HG03175 (cell line): ENCODE measurements around the gene AKAP1.

Experiments
- ATAC-seq: cut with Tn5 transposase; IDR thresholded peaks from one replicate; pipeline ENCODE4 v1.9.1; 2021; ENCODE audit warnings: mild to moderate bottlenecking, moderate library complexity; ENCODE audit not compliant: unreplicated experiment

Gene AKAP1

DNA sequence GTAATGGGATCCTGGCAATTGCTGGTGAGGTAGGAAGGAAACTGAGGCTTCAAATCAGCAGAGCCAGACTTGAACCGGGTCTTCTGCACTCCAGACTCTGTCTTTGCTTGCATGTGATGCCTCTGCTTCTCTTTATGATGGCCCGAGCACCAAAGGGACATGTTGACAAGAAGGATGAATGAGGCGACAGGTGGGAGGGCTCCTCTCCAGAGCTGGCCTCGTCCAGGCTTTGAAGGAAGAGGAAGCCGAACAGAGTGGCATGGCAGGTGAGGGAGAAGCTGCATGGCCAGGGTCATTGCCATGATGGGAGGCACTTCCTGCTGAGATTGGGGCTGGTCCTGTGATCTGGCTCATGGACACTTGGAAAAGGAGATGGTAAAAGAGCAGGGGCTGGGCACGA is 40.8 kb downstream of the AKAP1 start:
- ATAC-seq: no peak

GRCh38 chr17:57130708-57131461 is 45.8 kb downstream of the AKAP1 start:
- ATAC-seq: no peak

DNA sequence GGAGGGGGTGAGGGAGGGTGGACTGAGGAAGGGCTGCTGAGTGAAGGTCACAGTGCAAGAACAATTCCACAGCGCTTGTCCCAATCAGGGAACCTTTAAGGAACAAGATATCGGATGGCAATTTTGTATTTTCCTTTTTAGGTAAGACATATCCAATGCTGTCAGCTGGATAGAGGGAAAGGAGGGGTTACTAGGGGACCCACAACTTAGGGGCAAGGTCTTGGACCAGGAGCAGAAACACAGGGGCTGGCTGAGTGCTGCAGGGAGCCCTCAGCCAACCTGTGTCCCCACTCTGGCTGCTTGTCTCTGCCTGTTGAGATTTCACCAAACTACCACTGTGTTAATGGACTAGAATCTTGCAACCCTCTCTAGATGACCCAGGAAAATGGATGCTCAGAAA is 47.6 kb downstream of the AKAP1 start:
- no peak for ATAC-seq

- ATAC-seq: no peak
Observed at GRCh38 chr17:57133486-57133885, 48.4 kb downstream of the AKAP1 start.

GRCh38 chr17:57135026-57135788 is 50.2 kb downstream of the AKAP1 start:
- no peak for ATAC-seq

- no peak for ATAC-seq
Observed at GRCh38 chr17:57135789-57136291, 50.8 kb downstream of the AKAP1 start.

DNA sequence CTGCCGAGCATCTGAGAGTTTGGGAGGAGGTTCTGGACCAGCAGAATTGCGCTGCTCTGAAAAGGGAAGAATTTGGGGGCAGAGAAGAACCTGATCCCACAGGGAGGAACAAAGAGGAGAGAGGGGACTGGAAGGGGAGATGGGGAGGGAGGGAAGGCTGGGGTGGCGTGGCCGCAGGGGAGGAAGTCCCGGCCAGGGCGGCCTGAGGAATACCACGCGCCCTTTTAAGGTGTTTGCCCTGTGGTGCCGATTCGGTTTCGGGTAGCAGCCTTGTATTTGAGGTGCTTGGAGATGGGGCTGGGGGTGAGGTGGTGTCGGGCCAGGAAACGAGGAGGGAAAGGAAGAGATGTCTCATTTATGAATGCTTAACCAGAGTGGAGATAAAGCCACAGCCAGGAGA is 51.3 kb downstream of the AKAP1 start:
- ATAC-seq: no peak

DNA sequence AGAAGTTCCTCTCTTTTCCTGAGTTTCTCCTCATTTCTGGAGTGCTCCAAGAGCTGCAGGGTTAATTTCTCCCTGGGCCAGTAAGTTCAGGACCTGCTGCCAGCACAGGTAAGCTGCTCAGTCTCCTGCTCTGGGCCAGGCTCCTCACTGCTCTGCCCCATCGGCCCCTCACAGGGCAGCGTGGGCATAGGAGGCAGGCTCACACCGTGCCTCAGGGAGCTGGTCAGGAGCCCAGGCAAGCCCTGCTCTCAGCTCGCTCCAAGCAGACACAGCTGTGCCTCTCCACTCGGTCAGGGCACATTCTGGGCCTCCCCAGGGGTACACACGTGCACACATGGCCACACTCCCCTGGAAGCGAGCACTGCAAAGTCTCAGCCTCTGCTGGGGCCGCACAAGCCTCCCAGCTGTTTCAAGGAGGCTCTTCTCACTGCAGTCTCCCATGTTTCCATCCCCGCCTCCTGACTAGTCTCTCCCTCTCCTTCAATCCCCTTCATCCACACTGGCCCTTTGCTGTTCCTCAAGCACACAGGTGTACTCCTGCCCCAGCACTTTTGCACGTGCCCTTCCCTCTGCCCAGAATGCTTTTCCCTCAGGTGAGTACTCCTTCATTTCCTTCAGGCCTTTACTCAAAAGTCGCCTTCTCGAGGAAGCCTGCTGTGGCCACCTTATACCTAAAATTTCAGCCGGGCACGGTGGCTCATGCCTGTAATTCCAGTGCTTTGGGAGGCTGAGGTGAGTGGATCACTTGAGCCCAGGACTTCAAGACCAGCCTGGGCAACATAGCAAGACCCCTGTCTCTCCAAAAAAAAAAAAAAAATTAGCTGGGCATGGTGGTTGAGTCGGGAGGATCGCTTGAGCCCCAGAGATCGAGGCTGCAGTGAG is 53.2 kb downstream of the AKAP1 start:
- ATAC-seq: no peak

DNA sequence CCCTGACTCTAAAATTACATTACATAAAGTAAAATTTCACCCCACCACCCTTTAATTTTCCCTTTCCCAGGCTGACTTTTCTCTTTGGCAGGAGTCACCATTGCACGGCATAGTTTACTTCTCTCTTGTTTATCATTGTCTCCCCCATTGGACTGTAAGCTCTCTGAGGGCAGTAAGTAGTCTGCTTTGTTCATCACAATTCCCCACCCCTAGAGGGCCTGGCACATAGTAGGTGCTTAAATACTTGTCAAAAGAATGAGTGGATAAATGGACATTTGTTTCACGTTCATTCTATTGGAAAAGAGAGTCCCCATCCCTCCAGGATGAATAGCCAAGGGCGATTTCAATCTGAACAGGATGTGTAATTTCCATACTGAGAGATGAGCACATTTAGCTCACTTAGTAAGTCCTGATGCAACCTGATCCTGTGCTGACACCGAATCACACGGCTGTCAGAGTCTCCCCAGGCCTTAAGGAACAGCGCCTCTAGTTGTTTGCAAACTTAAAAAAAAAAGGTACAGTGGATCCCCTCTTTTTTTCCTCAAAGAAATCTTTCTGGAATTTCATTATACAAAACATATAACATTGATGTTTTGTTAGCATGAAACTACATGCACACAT is 54.0 kb downstream of the AKAP1 start:
- no peak for ATAC-seq

DNA sequence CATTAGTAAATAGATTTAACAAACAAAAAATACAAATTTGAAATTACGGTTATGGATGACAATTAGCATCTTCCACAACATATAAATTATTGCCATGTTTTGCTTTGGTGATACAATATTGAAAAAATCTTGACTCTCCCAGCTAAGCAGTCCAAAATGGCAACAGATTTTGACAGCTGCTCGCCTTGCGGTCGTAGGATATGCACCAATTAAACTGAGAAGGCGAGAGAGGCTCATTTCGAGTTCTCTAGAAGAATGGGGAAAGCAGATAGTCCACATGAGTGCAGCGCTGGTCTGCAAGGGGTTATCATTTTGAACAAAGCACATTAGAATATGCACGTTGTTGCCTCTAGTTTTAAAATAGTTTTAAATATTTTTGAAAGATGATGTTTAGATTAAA is 55.3 kb downstream of the AKAP1 start:
- no peak for ATAC-seq

GRCh38 chr17:57142925-57143324 is 57.9 kb downstream of the AKAP1 start:
- ATAC-seq: no peak

- no peak for ATAC-seq
Observed at GRCh38 chr17:57143361-57143760, 58.3 kb downstream of the AKAP1 start.

- no peak for ATAC-seq
Observed at GRCh38 chr17:57143919-57144318, 58.9 kb downstream of the AKAP1 start.

GRCh38 chr17:57144567-57144966 is 59.5 kb downstream of the AKAP1 start:
- no peak for ATAC-seq

- ATAC-seq: no peak
Observed at GRCh38 chr17:57145347-57145746, 60.3 kb downstream of the AKAP1 start.

DNA sequence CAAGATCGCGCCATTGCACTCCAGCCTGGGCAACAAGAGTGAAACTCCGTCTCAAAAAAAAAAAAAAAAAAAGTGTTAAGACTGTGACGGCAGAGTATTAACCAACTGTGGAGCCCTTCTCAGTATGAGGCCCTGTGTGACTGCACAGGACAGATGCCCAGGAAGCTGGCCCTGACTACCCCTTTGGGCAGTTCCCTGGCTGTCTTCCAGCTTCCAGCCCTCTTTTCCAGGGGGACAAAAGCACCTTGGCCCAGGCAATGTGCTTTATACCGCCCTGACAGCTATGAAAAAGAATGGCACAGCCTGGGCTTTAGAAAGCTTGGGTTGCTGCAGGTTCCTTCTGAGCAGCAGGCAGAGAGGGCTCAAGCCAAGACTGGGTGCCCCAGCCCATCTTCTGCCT is 61.2 kb downstream of the AKAP1 start:
- ATAC-seq: no peak

DNA sequence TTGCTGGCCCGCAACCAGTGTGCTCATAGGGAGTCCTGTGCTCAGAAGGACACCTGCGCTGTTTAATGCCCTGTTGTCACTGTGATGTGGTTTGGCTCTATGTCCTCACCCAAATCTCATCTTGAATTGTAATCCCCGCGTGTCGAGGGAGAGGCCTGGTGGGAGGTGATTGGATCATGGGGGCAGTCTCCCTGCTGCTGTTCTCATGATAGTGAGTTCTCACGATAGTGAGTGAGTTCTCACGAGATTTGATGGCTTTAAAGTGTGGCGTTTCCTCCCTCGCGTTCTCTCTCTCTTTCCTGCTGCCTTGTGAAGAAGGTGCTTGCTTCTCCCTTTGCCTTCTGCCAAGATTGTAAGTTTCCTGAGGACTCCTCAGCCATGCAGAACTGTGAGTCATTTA is 66.8 kb downstream of the AKAP1 start:
- ATAC-seq: no peak

DNA sequence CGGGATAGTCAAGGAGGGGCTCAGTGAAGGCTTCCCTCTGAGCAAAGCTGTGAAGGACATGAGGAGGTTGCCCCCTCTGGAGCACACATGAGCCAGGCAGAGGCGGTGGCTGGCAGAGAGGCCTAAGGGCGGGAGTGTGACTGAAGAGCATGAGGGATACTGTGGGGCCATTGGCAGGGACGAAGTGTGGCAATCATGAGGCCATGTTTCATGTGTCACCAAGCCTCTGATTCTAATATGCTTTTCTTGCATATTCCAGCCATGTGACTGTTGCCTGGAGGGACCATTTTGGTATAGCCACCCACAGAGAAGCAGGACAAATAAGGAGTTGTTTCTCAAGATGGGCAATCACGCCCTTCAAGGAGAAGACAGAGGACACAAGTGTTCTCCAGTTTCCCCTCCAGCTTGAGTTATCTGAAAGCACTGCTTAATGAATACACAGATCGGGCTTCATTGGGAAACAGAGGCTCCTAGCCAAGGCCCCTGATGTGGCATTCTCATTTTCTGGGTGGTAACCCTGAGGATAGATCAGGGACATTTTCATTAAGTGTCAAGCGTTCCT is 68.0 kb downstream of the AKAP1 start:
- ATAC-seq: no peak

GRCh38 chr17:57154921-57155320 is 69.9 kb downstream of the AKAP1 start:
- ATAC-seq: no peak

DNA sequence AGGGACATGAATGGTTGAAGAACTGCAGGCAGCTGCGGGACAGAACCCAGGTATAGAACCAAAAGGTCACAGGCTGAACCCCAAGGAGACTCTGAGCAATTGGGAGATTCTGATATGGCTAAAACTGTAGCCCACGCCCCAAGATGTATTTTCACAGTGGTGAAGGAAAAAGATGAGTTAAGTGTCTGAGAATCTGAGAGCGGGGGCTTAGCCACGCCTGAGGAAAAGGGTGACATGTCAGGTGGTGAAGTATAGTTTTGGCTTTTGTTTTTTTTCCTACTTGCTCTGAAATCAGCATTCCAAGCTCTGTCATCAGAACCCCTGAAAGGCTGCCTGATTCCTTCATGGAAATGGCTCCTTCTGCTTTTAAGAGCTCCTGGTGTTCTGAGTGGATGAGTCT is 73.3 kb downstream of the AKAP1 start:
- no peak for ATAC-seq

GRCh38 chr17:57158795-57159194 is 73.7 kb downstream of the AKAP1 start:
- ATAC-seq: no peak
